Kasumi-1 (cell line): ENCODE results near the gene DCAF11.

Experiments
- DNase-seq, 2 experiments: peaks; one replicate each; lab custom pipeline; 2025; lab: John Stamatoyannopoulos, UW

DCAF11 gene

GRCh38 chr14:24139272-24139934 lies 24.8 kb downstream of the DCAF11 start:
- DNase-seq, result no peak

GRCh38 chr14:24141097-24141880 lies 26.7 kb downstream of the DCAF11 start, which contains the start of gene EMC9:
EMC9 (minus strand) TSS chr14:24141591; CDS start chr14:24141304, 287 bp downstream.
- DNase-seq, result peak; percentile 99

GRCh38 chr14:24143511-24143910 lies 28.9 kb downstream of the DCAF11 start:
- DNase-seq, result no peak

- DNase-seq, result no peak
Observed at GRCh38 chr14:24144451-24144850, 29.9 kb downstream of the DCAF11 start.

GRCh38 chr14:24145219-24145618 lies 30.6 kb downstream of the DCAF11 start:
- no peak for DNase-seq

DNA sequence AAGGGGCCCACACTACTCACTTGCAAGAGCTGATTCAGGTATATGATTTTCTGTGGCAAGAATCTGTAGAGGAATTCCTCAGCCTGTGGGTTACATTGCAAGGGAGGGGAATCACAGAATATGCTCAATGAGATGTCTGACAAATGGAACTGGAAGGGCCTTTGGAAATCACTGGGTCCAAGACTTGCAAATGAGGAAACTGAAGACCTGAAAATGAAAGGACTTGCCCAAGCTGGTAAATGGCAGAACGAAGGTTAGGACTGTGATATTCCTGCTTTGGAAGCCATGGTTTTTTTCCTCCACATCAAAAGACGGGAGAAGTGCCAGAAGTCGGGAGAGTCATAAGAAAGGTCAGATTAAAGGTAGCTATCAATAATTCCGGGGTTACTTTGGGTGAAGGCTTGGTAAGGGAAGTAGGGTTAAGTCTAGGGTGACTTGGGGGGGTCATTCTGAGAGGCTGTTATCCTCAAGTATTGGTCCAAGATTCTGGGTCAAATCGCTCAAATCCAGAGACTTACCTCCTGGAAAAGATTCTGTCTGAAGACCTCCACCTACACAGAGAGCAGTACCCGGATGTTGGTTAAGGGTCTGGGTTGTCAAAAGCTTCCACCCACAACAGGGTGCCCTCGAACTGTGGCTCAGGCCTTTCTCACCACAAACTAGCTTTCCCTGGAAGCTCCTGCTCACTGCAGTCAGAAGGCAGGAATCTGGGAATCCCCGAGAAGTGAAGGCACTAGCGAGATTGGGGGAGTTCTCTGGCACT lies 31.3 kb downstream of the DCAF11 start:
- peak; percentile 8 to 26 for DNase-seq

- DNase-seq, result peak; percentile 98
Observed at GRCh38 chr14:24146453-24146977, 31.9 kb downstream of the DCAF11 start, which contains the start of gene PSME2. PSME2 (minus strand) TSS chr14:24146610; CDS start chr14:24146581, 29 bp downstream.

GRCh38 chr14:24146978-24147760 lies 32.6 kb downstream of the DCAF11 start, which contains the start of gene RNF31:
RNF31 (plus strand) TSS chr14:24147498; CDS start chr14:24147699, 201 bp downstream.
- peak; percentile 99 for DNase-seq

DNA sequence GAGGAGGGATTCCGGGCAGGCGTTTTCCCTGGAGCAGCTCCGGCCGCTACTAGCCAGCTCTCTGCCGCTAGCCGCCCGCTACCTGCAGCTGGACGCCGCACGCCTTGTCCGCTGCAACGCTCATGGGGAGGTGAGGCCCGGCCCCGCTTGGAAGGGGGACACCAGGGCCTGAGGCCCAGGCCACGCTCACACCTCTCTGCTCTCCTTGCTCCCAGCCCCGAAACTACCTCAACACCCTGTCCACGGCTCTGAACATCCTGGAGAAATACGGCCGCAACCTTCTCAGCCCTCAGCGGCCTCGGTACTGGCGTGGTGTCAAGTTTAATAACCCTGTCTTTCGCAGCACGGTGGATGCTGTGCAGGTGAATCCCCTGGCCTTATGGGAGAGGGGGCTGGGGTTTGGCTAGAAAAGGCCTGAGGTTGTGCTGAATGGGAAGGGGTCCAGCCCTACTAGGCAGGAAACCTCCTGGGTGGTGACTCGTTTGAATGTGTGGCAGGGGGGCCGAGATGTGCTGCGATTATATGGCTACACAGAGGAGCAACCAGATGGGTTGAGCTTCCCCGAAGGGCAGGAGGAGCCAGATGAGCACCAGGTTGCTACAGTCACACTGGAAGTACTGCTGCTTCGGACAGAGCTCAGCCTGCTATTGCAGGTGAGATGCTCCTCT lies 33.3 kb downstream of the DCAF11 start:
- DNase-seq, result peak in 1 of 2 experiments; percentile 7

DNA sequence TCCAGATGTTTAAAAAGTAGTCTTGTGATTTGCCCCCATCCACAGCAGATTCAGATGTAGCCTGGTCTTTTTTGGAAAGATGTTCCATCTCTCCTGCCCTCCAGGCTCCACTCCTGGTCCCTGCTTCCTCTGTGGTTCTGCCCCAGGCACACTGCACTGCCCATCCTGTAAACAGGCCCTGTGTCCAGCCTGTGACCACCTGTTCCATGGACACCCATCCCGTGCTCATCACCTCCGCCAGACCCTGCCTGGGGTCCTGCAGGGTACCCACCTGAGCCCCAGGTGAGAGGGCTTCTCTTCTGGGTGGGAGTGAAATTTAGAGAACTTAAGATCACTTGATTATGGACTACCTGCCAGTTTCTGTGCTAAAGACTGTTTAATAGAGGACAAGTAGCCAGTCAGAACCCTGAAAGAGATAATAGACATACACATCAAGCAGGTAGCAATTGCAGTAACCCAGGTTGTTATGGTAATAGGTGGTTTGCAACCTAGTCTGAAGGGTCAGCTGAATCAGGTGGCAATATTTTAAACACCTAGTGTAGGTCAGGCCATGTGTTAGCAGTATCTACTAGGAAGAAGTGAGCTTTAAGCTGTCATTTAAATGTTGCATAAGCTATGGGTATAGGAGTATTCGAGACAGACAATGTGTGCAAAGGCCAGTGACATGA lies 34.9 kb downstream of the DCAF11 start:
- DNase-seq, result no peak

GRCh38 chr14:24150061-24150460 lies 35.5 kb downstream of the DCAF11 start:
- no peak for DNase-seq

GRCh38 chr14:24150567-24150966 lies 36.0 kb downstream of the DCAF11 start:
- no peak for DNase-seq

DNA sequence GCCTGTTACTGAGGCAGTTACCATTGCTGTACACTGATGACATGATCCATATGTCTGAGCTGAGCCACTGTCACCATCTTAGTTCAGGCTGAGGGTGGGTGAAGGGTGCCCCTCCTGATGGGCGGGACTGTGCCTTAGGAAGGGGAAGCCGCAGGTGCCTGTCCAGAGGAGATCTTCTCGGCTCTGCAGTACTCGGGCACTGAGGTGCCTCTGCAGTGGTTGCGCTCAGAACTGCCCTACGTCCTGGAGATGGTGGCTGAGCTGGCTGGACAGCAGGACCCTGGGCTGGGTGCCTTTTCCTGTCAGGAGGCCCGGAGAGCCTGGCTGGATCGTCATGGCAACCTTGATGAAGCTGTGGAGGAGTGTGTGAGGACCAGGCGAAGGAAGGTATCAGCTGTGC lies 36.4 kb downstream of the DCAF11 start:
- DNase-seq, result no peak

DNA sequence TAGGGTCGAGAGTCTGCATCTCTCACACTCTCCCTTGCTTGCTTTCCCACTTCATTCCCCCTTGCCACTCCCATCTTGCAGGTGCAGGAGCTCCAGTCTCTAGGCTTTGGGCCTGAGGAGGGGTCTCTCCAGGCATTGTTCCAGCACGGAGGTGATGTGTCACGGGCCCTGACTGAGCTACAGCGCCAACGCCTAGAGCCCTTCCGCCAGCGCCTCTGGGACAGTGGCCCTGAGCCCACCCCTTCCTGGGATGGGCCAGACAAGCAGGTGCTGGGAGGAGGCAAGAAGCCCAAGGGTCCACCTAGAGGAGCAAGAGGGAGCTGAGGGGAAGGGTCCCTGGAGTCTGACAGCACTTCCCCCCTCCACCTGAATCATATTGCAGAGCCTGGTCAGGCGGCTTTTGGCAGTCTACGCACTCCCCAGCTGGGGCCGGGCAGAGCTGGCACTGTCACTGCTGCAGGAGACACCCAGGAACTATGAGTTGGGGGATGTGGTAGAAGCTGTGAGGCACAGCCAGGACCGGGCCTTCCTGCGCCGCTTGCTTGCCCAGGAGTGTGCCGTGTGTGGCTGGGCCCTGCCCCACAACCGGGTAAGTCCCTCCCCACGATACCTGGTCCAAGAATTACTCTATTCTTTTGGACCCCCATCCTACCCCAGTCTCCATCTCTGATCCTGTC lies 37.0 kb downstream of the DCAF11 start:
- DNase-seq, result no peak

GRCh38 chr14:24155100-24155499 lies 40.5 kb downstream of the DCAF11 start:
- DNase-seq, result no peak

GRCh38 chr14:24156840-24157239 lies 42.3 kb downstream of the DCAF11 start:
- DNase-seq, result no peak

GRCh38 chr14:24157331-24157730 lies 42.8 kb downstream of the DCAF11 start:
- no peak for DNase-seq

GRCh38 chr14:24159777-24160498 lies 45.4 kb downstream of the DCAF11 start:
- no peak for DNase-seq

GRCh38 chr14:24160499-24160849 lies 45.9 kb downstream of the DCAF11 start:
- no peak for DNase-seq
